HG02588 (cell line): ENCODE data around the gene CDKN2C.
"Not testable (repeated sequence)": the region's sequence is repeated elsewhere in the genome, so short reads cannot be mapped to it uniquely, and the experiment has no call there.

Experiments used
- ATAC-seq: cut with Tn5 transposase; IDR thresholded peaks from one replicate; pipeline ENCODE4 v1.9.1; 2021; ENCODE audit warnings: mild to moderate bottlenecking, moderate library complexity; ENCODE audit not compliant: unreplicated experiment

CDKN2C gene

DNA sequence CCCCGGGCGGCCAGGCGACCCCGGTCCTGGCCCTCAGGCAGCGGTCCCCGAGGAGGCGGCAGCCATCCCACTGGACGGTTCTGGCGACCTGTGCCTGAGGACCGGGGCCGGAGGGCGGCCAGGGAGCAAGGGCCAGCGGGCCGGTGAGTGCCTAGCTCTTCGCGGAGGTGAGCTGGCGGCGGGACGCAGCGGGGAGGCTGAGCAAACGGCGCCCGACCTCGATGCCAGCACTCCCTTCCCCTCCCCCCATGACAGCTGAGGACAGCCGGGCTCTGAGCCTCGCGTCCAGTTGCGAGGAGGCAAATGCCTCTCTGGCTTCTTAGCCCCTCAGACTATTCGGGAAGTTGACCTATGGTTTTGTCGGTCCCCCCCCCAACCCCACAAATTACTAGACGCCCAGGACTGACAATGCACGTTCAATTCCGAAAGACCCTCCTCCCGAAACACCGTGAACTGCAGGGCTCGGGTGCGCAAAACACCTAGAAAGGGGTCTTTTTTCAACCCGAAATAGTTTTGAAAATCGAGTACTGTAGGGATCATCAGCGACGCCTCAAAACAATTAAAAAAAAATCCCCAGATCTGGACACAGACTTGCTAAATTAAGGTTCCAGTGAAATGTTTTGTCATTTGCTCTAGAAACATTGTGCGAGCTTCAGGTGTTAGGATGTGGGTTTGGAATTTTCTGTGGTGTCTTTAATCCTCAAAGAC lies 8.3 kb downstream of the CDKN2C start:
- ATAC-seq: peak; percentile 40

DNA sequence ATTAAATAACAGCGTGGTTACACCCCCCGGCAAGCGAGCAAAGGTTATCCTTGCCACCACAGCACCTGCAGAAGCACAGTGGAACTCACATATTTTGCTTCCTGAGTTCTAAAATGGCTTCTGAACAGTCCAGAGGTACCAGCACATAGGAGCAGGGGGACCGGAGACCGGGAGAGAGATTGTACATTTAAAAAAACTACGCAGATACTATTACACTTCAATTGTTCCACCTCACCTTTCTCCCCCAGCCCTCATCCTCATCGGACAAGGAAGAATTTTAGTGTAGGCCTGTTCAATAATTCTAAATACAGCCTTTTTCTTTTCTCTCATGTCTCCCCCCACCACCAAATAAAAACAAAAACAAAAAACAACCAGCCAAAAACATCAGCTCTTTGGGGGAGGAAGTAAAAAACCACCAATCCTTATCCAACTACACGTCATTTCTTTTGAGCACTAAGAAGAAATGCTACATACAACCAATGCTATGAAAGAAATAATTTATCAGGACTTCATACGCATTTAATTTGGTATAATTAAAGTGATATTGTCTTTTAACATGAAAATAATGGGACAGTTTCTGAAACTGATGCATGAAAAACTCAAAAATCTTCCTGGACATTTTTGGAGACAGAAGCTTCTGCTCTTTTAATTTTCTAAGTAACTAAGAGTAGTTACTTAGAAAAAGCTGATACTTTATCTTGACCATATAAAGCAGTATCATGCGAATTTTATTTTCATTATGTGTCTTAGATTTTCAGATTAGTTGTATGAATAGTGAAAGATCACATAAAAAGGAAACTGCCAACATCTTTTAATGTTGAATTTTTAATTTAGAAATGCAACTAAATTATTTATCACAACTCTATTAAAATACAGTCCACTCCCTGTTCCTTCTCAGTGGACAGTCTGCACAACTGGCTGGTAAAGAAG lies 9.1 kb downstream of the CDKN2C start:
- ATAC-seq: no peak

DNA sequence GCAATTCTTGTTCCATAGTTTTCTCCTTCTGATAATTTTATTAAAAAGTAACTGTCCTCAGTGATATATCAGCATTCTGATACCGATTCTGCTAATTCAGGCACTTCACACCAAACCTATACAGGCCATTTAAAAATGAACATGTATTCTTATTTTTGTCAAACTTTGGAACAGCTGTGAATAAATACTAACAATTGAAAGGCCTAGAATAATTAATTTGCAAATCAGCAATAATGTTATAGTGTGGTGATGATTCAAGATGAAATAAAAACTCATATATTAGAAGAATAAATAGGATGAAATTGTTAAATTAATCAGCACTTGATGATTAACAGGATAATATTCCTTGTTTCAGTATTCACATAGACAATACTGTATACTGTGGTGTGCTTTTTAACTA lies 9.9 kb downstream of the CDKN2C start:
- ATAC-seq: no peak

DNA sequence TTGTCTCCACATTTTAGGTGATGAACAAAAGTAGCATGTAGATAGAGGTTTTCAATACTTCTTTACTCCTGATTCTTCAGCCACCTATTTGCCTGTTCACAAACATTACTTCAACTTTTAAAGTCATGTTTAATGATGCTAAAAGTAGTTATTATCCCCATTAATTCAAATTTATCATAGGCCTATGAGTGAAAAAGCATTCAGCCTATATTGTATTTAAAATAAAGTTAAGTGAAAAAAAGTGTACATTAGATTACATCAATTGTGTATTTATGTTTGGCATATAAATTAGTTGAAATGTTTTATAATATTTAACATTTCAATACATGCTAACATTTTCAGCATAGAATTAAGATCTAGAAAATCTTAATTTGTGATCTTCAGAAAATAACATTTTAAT lies 10.5 kb downstream of the CDKN2C start:
- no peak for ATAC-seq

DNA sequence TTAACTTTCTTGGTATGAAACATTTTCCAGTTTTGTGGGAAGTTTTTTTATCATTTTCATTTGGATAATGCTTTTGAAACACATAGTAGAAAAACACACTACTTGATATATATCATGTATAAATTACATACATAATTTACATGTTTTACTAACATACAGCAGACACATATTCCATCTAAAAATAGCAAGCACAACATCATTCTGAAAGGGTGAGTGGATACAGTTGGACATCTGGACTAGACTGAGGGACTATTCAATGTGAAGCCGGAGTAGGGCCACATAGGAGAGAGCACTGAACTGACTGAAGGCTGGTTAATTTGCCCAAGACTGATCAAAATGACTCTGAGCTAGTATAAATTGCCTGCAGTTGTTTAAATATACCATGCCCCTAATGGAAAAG lies 11.7 kb downstream of the CDKN2C start:
- no peak for ATAC-seq

GRCh38 chr1:50982611-50983010 lies 12.6 kb downstream of the CDKN2C start:
- ATAC-seq: no peak

- ATAC-seq: no peak
Observed at GRCh38 chr1:50983219-50983802, 13.3 kb downstream of the CDKN2C start.

DNA sequence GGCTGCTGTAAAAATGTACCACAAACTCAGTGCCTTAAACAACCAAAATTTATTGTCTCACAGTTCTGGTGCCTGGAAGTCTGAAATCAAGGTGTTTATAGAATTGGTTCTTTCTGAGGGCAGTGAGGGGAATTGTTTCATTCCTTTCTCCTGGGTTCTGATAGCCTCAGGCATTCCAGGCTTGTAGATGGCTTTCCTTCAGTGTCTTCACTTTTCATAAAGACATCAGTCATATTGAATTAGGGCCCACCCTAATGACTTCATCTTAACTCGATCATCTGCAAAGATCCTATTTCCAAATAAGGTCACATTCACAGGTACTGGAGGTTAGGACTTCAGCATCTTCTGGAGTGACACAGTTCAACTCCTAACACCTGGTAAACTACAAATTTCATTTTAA lies 15.0 kb downstream of the CDKN2C start:
- no peak for ATAC-seq

DNA sequence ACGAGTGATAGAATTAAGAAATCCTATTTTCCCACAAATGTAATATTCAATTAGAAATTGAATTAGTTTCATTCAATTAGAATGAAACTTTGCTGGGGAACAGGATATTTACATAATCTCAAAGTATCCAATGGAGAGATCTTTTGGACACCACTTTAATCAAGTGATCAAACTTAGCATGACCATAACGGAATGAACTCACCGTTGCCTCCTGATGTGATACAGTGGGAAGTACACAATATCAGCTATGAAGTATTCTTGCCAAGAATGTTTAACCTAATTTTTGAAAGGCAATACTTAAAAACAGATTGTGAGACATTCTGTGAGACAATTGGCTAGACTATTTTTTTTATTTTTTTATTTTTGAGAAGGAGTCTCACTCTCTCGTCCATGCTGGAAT lies 16.6 kb downstream of the CDKN2C start:
- ATAC-seq: no peak

- ATAC-seq: no peak
Observed at GRCh38 chr1:50989694-50990093, 19.6 kb downstream of the CDKN2C start.

DNA sequence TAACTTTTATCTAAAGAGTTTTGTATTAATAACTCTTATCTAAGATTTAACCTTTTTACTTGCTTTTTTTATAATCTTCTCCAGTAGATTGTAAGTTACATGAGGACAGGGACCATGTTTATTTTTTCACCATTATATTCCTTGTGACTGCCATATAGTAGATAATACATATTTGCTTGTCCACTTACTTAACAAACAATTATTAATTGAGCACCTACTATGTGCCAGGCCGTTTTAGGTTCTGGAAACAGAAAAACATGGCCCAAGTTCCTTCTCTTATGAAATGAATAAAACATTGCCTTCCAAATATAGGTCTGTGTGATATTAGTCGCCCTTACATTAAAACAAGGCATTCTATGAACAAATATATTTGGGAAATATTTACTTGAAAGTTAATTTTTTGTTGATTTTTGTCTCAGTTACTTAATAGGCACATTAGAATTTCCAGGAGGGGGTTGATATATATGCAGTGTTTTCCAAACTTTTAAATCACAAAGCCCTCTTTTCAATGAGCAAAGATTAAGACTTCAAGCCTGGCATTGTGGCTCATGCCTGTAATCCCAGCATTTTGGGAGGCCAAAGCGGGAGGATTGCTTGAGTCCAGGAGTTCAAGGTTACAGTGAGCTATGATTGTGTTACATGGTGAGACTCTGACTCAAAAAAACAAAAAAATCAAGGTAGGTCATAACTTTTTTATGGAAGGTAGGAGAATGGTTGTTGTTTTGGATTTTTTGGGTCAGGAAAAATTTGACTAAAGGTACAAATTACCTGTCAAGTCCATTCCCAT lies 22.7 kb downstream of the CDKN2C start:
- ATAC-seq: no peak

DNA sequence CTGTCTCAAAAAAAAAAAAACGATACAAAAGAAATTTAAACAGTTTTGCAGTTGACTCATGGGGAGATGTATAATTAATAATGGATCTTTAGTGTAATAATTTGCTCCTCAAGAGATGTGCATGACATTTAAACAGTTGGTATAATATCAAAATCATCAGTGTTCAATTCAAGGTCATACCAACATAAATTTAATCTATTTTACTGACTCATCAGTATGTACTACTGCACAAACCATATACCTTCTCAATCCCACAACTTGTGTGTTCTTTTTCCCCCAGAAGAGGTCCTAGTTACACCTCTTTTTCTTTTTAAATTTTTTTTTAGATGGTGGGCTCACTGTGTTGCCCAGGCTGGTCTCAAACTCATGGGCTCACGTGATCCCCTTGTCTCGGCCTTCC lies 23.6 kb downstream of the CDKN2C start:
- ATAC-seq: no peak

- no peak for ATAC-seq
Observed at GRCh38 chr1:50994997-50995396, 25.0 kb downstream of the CDKN2C start.

GRCh38 chr1:50995651-50996050 lies 25.6 kb downstream of the CDKN2C start:
- no peak for ATAC-seq

DNA sequence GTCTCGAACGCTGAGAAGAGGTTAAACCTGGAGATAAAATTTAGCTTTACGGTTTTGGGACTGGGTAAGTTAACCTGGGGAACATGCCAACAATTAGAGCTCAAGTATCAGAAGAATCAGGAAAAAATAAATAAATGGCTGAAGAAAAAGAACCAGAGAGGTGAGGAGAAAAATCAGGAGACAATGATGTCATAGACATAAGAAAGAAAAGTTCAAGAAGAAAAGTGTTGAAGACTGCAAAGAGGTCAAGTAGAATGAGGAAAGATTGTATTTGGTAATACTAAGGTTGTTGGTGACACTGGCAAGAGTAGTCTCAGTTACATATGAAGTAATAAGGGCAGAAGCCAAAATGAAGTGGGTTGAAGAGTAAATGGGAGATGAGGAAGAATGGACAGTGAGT lies 26.0 kb downstream of the CDKN2C start:
- ATAC-seq: no peak

- not testable (repeated sequence) for ATAC-seq
Observed at GRCh38 chr1:50999375-50999774, 29.3 kb downstream of the CDKN2C start.

GRCh38 chr1:51000160-51000559 lies 30.1 kb downstream of the CDKN2C start:
- ATAC-seq: peak; percentile 54

DNA sequence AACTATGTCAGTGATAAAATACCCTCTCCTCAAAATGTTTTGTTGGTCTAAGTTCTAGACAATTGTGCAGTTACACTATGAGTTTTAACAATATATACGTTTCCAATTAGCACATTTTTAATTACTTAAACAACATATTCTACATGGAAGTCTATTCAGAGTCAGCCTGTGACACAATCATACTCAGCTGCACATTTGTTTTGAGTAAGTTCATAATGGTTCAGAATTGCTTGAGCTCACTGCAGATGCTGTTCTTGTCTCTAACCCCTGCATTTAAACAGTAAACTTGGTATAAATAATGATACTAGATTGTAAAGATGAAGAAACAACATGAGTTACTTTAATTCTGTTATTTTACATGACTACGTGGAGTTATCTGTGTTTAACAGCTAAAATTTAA lies 30.6 kb downstream of the CDKN2C start:
- no peak for ATAC-seq

- no peak for ATAC-seq
Observed at GRCh38 chr1:51002516-51002915, 32.5 kb downstream of the CDKN2C start.

- ATAC-seq: not testable (repeated sequence)
Observed at GRCh38 chr1:51005549-51005948, 35.5 kb downstream of the CDKN2C start.

DNA sequence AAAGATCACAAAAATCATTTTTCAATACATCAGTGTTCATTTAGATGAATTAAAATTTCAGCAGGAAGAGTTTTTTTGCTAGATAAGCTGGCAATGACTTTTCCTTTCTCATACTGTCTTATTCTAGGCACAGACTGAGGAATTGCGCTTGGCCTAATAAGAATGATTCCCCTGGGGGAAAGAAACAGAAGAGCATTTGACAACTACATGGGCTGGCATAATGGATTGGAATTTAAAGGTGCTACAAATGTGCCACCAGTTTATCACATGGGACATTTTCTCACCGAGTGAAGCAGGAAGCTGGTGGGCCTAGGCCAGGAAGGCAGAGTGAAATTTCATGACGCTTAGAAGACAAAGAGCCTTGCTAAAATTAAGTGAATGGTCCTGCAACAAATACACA lies 39.3 kb downstream of the CDKN2C start:
- ATAC-seq: no peak
